ENCODE data around the gene AHRR.
A peak's percentile ranks its signal among the peaks of the same experiment; 100 is the strongest.

AHRR gene

GRCh38 chr5:415928-416635 lies 94.6 kb downstream of the AHRR start:
- Histone ChIP-seq H3K9ac (ENCODE audit: low read depth, low read length) (no peak overlapping the region), H3K36me3 (ENCODE audit: control insufficient read depth, insufficient read depth, low read length) (no peaks in the 10 kb centered on the region), H3K27me3 (ENCODE audit: control insufficient read depth, insufficient read depth, low read length) (no peaks in the 10 kb centered on the region), H3K9me3 (ENCODE audit: control insufficient read depth, insufficient read depth, low read length) (no peaks in the 10 kb centered on the region), H3K27ac (ENCODE audit: low read depth, low read length) (peak overlapping the region; percentile 79), H3K4me3 (ENCODE audit: low read depth, low read length) (no peak overlapping the region), H3K4me1 (ENCODE audit: control insufficient read depth, insufficient read depth, low read length) (peaks cover 10% of the 10 kb centered on the region)

GRCh38 chr5:416636-416960 lies 95.1 kb downstream of the AHRR start:
- H3K9ac ChIP-seq (ENCODE audit: low read depth, low read length): no peak overlapping the region
- H3K4me3 ChIP-seq (ENCODE audit: low read depth, low read length): no peak overlapping the region
- H3K4me1 ChIP-seq (ENCODE audit: control insufficient read depth, insufficient read depth, low read length): peaks cover 10% of the 10 kb centered on the region; the same call in 1 of the 2 replicates
- no peaks in the 10 kb centered on the region for H3K9me3 ChIP-seq (ENCODE audit: control insufficient read depth, insufficient read depth, low read length)
- no peaks in the 10 kb centered on the region for H3K27me3 ChIP-seq (ENCODE audit: control insufficient read depth, insufficient read depth, low read length)
- H3K27ac ChIP-seq (ENCODE audit: low read depth, low read length): no peak overlapping the region
- H3K36me3 ChIP-seq (ENCODE audit: control insufficient read depth, insufficient read depth, low read length): no peaks in the 10 kb centered on the region

- H3K9ac ChIP-seq (ENCODE audit: low read depth, low read length): no peak overlapping the region
- H3K4me1 ChIP-seq (ENCODE audit: control insufficient read depth, insufficient read depth, low read length): peaks cover 10% of the 10 kb centered on the region; the same call in 1 of the 2 replicates
- H3K9me3 ChIP-seq (ENCODE audit: control insufficient read depth, insufficient read depth, low read length): no peaks in the 10 kb centered on the region
- H3K27me3 ChIP-seq (ENCODE audit: control insufficient read depth, insufficient read depth, low read length): no peaks in the 10 kb centered on the region
- no peak overlapping the region for H3K27ac ChIP-seq (ENCODE audit: low read depth, low read length)
- no peaks in the 10 kb centered on the region for H3K36me3 ChIP-seq (ENCODE audit: control insufficient read depth, insufficient read depth, low read length)
- H3K4me3 ChIP-seq (ENCODE audit: low read depth, low read length): no peak overlapping the region
These were observed 96.0 kb downstream of the AHRR start for GRCh38 chr5:417301-418161.

- H3K9me3 ChIP-seq (ENCODE audit: control insufficient read depth, insufficient read depth, low read length): no peaks in the 10 kb centered on the region
- H3K27me3 ChIP-seq (ENCODE audit: control insufficient read depth, insufficient read depth, low read length): no peaks in the 10 kb centered on the region
- peaks cover 10% of the 10 kb centered on the region; the same call in 1 of the 2 replicates for H3K4me1 ChIP-seq (ENCODE audit: control insufficient read depth, insufficient read depth, low read length)
- H3K27ac ChIP-seq (ENCODE audit: low read depth, low read length): no peak overlapping the region
- H3K36me3 ChIP-seq (ENCODE audit: control insufficient read depth, insufficient read depth, low read length): no peaks in the 10 kb centered on the region
- no peak overlapping the region for H3K4me3 ChIP-seq (ENCODE audit: low read depth, low read length)
- no peak overlapping the region for H3K9ac ChIP-seq (ENCODE audit: low read depth, low read length)
These were observed 96.9 kb downstream of the AHRR start for GRCh38 chr5:418162-419121.

GRCh38 chr5:419970-420369 lies 98.5 kb downstream of the AHRR start:
- Histone ChIP-seq H3K9me3 (ENCODE audit: control insufficient read depth, insufficient read depth, low read length) (no peaks in the 10 kb centered on the region), H3K36me3 (ENCODE audit: control insufficient read depth, insufficient read depth, low read length) (no peaks in the 10 kb centered on the region), H3K27me3 (ENCODE audit: control insufficient read depth, insufficient read depth, low read length) (no peaks in the 10 kb centered on the region), H3K9ac (ENCODE audit: low read depth, low read length) (no peak overlapping the region), H3K27ac (ENCODE audit: low read depth, low read length) (no peak overlapping the region), H3K4me3 (ENCODE audit: low read depth, low read length) (no peak overlapping the region), H3K4me1 (ENCODE audit: control insufficient read depth, insufficient read depth, low read length) (peaks cover 10% of the 10 kb centered on the region; the same call in 1 of the 2 replicates)

- Histone ChIP-seq H3K36me3 (ENCODE audit: control insufficient read depth, insufficient read depth, low read length) (no peaks in the 10 kb centered on the region), H3K27ac (ENCODE audit: low read depth, low read length) (no peak overlapping the region)
These were observed 99.2 kb downstream of the AHRR start for GRCh38 chr5:420632-421286.

GRCh38 chr5:421287-421880 lies 99.9 kb downstream of the AHRR start:
- no peak overlapping the region for H3K4me3 ChIP-seq (ENCODE audit: low read depth, low read length)
- no peak overlapping the region for H3K27ac ChIP-seq (ENCODE audit: low read depth, low read length)
- H3K9me3 ChIP-seq (ENCODE audit: control insufficient read depth, insufficient read depth, low read length): no peaks in the 10 kb centered on the region
- H3K36me3 ChIP-seq (ENCODE audit: control insufficient read depth, insufficient read depth, low read length): no peaks in the 10 kb centered on the region
- no peak overlapping the region for H3K9ac ChIP-seq (ENCODE audit: low read depth, low read length)
- peaks cover 3% of the 10 kb centered on the region; the same call in 1 of the 2 replicates for H3K4me1 ChIP-seq (ENCODE audit: control insufficient read depth, insufficient read depth, low read length)
- H3K27me3 ChIP-seq (ENCODE audit: control insufficient read depth, insufficient read depth, low read length): no peaks in the 10 kb centered on the region

More at GRCh38 chr5:420632-421286, 99.2 kb downstream of the AHRR start:
- Histone ChIP-seq H3K9ac (ENCODE audit: low read depth, low read length) (no peak overlapping the region), H3K4me1 (ENCODE audit: control insufficient read depth, insufficient read depth, low read length) (peaks cover 5% of the 10 kb centered on the region; the same call in 1 of the 2 replicates), H3K4me3 (ENCODE audit: low read depth, low read length) (no peak overlapping the region), H3K27me3 (ENCODE audit: control insufficient read depth, insufficient read depth, low read length) (no peaks in the 10 kb centered on the region), H3K9me3 (ENCODE audit: control insufficient read depth, insufficient read depth, low read length) (no peaks in the 10 kb centered on the region)

GRCh38 chr5:421901-422300 lies 100.4 kb downstream of the AHRR start:
- Histone ChIP-seq H3K9me3 (ENCODE audit: control insufficient read depth, insufficient read depth, low read length) (no peaks in the 10 kb centered on the region), H3K27ac (ENCODE audit: low read depth, low read length) (no peak overlapping the region), H3K4me1 (ENCODE audit: control insufficient read depth, insufficient read depth, low read length) (peaks cover 3% of the 10 kb centered on the region; the same call in 1 of the 2 replicates), H3K9ac (ENCODE audit: low read depth, low read length) (no peak overlapping the region), H3K4me3 (ENCODE audit: low read depth, low read length) (no peak overlapping the region), H3K36me3 (ENCODE audit: control insufficient read depth, insufficient read depth, low read length) (no peaks in the 10 kb centered on the region), H3K27me3 (ENCODE audit: control insufficient read depth, insufficient read depth, low read length) (no peaks in the 10 kb centered on the region)

- Histone ChIP-seq H3K36me3 (ENCODE audit: control insufficient read depth, insufficient read depth, low read length) (no peaks in the 10 kb centered on the region), H3K4me1 (ENCODE audit: control insufficient read depth, insufficient read depth, low read length) (peaks cover 3% of the 10 kb centered on the region; the same call in 1 of the 2 replicates), H3K4me3 (ENCODE audit: low read depth, low read length) (no peak overlapping the region), H3K9me3 (ENCODE audit: control insufficient read depth, insufficient read depth, low read length) (no peaks in the 10 kb centered on the region), H3K27ac (ENCODE audit: low read depth, low read length) (no peak overlapping the region), H3K9ac (ENCODE audit: low read depth, low read length) (no peak overlapping the region), H3K27me3 (ENCODE audit: control insufficient read depth, insufficient read depth, low read length) (no peaks in the 10 kb centered on the region)
These were observed 101.1 kb downstream of the AHRR start for GRCh38 chr5:422323-423232.

Data from HUES48 (cell line).